ENCODE data around the gene EZH2.

The EZH2 gene

DNA sequence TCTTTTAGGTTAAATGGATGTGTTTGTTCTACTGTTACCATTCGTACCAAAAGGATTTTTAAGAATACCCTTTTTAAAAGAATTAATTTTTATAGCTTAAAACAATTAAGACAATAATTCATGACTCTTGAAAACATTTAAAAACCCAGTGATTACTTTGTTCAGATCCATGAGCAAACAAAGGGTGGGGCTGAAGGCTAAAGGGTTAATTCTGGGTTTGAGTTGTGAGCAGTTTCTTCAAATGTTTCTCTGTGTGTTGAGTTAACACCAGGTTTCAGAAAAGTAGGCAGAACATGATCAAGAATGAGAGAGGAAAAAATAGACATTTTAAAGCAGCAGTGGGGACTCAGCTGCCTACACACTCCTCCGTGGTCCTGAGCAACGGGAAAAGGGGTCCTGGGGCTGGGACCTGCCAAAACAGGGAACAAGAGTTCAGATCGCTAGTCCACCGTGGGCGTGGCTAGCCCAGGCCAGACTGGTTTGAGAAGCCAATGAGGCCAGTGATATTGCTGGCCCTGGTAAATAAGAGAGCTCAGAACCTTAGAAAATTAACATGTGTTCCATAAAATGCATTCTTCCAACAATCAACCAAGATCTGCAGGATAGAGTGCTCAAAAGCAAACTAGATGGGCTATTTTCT is 14.9 kb upstream of the EZH2 start:
- DNase-seq, result no peak

DNA sequence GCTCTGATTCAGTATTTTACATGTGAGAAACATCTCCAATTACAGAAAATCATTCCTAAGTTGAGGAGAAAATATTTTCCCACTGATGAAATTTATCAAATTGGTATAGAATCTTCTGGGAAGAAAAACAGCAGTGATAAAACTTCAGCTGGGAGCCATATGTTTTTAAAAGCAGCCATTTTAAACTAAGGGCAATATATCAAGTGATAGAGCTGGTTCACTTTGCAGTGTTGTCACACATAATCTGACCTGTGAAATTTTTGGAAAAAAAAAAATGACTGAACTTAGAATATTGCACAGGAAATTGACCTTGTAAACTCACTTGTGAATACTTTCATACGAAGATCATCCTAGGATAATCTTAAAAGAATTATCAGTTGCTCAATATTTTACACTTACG is 10.5 kb upstream of the EZH2 start:
- no peak for DNase-seq

DNA sequence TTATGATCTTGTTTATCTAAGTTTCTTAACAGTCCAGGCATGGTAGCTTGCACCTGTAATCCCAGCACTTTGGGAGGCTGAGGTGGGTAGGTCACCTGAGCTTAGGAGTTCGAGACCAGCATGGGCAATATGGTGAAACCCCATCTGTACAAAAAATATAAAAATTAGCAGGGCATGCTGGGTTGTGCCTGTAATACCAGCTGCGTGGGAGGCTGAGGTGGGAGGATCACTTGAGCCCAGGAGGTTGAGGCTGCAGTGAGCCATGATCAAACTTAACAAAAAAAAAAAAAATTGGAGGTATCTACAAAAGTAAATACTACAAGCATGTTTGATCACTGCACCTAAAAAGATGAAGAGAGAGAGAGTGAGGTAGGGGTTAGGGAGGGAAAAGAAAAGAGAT is 9.0 kb upstream of the EZH2 start:
- DNase-seq, result no peak

DNA sequence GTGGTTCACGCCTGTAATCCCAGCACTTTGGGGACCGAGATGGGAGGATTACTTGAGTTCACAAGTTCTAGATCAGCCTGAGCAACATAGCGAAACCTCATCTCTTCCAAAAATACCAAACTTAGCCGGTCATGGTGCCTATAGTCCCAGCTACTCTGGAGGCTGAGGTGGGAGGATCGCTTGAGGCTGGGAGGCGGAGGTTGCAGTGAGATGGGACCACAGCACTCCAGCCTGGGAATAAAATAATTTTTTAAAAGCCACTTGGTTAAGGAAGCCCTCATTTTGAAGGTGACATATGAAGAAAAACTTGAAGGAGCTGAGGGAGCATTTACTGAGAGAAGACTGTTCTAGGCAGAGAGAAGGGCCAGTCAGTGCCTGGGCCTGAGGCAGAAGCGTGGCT is 4.2 kb upstream of the EZH2 start:
- DNase-seq, result no peak

DNA sequence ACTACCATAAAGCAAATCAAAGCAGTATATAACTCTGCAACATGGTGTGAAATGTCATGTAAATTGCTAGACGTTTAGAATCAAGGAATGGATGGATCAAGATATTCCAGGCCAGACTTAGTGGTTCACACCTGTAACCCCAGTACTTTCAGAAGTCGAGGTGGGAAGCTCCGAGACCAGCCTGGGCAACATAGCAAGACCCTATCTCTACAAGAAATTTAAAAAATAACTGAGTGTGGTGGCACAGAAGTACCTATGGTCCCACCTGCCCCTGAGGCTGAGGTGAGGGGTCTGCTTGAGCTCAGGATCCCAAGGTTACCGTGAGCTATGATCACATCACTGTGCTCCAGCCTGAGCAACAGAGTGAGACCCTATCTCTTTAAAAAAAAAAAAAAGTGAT is 2.8 kb upstream of the EZH2 start:
- DNase-seq, result no peak

DNA sequence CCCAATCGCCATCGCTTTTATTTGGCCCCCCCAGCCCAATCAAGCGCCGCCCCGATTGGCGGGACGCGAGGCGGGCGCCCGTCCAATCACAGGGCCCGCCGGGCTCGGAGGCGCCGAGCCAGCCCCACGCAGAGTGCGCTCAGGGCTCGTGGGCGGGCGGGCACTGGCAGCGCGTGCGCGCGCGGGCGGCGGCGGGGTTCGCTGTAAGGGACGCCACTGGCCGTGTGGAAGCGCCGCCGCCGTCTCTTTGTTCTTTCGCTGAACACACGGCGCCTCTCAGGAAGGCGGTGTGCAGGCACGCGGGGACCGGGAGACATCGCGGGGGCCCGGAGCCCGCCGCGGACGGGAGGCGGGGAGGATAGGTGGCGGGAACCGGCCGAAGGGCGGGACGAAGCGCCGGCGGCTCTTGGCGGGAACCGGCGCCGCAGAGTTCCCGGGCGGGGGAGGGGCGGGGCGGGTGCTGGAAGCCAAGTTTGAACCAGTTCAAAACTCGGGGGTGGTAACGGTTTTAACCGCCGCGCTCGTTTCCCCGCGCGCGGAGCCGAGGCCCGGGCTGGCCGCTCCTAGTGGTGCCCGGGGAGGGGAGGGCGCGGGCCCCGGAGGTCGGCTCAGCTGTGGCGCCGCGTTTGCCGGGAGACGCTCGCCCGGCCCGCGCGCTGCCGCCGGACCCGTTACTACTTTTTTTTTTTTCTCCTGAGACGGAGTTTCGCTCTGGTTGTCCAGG is 370 bp upstream of the EZH2 start:
- DNase-seq, result peak; percentile 93 to 97

DNA sequence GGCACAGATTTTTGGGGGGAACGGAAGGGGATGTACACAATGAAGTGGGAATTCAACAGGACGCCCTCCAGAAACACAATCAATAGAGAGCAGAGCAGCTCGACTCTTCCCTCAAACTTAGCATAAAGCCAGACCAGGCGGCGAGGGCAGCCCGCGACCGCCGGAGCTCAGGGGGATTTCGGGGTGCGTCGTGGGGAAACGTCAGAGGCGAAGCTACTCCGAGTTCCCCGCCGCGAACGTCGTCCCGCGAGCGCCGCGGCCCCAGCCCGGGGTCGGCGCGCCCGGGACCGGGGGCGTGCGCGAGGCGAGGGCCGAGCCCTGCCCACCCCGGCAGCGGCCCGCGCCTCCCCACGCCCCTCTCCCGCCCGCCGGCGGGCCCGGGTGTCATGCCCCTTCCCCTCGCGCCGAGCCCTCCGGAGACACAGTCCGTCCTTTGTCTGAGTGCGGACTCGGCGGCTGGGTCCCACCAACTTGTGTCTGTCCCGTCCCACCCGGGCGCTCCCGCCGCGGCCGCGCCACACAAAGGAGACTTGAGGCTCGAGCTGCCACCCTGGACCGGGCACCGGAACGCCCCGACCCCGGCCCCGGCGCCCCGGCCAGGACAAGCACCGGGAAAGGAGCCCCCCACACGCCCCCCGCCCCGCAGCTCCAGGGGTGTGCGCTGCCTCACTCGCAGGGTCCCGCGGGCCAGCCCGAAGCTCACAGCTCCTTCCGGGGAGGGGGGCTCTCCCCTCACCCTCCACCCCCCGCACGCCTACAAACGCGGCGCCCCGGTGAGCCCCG is 634 bp downstream of the EZH2 start:
- DNase-seq, result peak; percentile 27 to 36

DNA sequence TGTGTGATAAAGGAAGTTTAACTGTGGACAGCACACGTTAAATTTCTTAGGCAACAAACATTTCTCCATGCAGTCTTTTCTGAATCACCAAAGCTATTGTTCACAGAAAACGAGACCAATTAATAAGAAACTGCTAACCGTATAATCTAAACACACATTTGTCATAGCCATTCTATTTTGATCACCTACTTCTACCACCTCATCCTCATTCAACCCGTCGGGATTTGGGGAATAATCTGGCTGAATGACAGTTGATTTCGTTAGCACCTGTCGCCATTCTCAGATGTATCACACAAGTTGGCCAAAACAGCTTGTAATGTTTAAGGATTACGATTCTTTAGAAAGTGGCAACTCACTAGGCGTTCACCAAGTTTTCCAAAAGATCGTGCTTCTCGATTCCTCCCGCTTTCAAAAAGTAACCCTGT is 1.2 kb downstream of the EZH2 start:
- DNase-seq, result peak; percentile 27 to 38

DNA sequence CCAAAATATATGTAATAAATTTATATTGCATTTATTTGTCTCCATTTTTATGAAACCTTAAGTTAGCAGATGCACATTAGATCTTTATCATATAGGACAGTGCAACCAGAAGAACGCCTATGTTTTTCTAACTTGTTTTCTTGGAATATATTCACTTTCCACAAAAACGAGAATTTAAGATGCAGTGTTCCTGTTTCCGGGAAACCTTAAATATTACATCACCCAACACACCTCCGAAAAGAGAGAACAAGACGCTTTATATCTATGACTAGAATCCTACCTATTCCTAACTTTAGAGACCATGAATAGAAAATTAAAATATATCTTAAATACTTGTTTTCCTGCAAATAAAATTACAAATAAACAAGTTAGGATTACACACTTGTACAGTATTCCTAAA is 1.9 kb downstream of the EZH2 start:
- no peak for DNase-seq

DNA sequence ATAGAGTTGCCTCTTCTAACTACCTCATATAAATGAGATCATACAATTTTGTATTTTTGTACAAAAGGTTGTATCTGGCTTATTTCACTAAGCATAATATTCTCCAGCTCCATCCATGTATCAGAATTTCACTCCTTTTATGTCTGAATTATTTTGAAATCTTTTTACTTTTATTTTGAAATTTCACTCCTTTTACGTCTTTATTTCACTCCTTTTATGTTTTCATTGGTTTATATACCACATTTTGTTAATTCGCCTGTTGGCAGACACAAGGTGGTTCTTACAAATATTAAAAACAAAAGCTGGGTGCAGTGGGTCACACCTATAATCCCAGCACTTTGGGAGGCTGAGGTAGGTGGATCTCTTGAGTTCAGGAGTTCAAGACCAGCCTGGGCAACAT is 5.8 kb downstream of the EZH2 start:
- DNase-seq, result no peak

DNA sequence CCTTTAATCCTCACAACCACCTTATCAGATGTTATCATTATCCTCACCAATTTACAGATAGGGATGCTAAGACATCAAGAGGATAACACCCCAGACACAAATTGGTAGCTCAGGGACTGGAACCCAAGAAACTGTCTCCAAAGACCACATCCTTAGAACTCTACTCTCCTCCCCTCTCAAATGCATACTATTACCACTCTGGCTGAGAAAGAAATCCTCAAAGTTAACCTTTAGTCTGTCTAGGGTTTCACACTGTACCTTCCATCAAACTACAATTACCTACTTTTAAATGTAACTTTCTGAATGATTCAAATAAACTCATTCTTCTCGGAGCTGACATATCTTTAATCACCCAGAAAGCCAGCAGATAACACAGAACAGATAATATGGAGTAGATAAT is 6.6 kb downstream of the EZH2 start:
- DNase-seq, result no peak

DNA sequence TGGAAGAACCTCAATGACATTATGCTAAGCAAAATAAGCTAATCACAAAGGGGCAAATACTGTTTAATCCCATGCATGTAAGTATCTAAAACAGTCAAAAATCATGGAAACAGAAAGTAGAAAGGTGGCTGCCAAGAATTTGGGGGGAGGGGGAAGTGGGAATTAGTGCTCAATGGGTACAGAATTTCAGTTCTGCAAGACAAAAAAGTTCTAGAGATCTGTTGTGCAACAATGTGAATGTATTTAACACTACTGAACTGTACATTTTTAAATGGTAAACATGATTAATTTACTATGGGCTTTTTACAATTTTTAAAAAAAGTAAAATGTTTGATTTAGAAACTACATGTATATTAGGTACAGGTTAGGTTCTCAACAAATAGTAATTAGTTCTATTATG is 11.9 kb downstream of the EZH2 start:
- peak; percentile 17 to 26 for DNase-seq

DNA sequence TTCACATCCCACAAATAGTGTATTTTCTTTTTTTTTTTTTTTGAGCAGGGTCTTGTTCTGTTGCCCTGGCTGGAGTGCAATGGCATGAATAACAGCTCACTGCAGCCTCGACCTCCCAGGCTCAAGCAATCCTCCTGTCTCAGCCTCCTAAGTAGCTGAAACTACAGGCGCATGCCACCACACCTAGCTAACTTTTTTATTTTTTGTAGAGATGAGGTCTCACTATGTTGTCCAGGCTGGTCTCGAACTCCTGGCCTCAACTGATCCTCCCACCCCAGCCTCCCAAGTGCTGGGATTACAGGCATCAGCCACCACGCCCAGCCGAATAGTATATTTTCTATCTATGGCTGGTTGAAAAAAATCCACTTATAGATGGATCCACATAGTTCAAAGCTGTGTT is 12.5 kb downstream of the EZH2 start:
- no peak for DNase-seq

DNA sequence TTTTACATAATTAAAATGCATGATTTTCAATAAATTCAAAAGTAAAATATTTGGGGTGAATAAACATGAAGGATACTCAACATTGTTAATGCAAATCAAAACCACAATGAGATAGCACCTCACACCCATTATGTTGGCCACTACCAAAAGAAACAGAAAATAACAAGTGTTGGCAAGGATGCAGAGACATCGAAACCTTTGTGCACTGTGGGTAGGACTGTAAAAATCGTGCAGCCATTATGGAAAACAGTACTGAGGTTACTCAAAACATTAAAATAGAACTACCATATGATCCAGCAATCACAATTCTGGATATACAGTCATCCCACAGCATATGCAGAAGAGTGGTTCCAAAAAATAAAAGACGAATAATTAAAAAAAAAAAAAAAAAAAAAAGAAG is 13.1 kb downstream of the EZH2 start:
- DNase-seq, result no peak

DNA sequence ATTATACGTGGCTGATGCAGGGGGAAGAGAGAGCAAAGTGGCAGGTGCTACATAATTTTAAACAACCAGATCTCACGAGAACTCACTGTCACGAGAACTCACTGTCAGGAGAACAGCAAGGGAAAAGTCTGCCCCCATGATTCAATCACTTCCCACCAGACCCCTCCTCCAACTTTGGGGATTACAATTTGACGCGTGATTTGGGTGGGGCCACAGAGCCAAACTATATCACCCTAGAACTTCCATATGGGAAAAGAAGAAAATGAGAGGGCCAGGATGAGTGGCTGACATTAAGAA is 15.8 kb downstream of the EZH2 start:
- DNase-seq, result no peak

DNA sequence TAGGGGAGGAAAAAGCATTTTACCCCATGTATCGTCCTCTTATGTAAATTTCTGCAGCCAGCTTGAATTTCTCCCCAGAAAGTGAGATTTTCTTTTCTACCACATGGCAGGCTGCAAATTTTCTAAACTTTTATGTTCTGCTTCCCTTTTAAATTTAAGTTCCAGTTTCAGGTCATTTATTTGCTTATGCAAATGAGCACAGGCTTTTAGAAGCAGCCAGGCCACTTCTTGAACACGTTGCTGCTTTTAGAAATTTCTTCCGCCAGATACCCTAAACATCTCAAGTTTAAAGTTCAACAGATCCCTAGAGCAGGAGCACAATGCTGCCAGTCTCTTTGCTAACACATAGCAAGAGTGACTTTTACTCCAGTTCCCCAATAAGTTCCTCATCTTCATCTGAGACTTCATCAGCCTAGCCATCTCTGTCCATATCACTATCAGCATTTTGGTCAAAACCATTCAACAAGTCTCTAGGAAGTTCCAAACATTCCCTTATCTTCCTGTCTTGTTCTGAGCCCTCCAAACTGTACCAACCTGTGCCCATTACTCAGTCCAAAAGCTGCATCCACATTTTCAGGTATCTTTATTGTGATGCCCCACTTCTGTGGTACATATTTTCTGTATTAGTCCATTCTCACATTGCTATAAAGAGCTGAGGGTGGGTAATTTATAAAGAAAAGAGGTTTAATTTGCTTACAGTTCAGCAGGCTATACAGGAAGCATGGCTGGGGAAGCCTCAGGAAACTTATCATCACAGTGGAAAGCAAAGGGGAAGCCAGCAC is 16.3 kb downstream of the EZH2 start:
- DNase-seq, result peak; percentile 42 to 61

DNA sequence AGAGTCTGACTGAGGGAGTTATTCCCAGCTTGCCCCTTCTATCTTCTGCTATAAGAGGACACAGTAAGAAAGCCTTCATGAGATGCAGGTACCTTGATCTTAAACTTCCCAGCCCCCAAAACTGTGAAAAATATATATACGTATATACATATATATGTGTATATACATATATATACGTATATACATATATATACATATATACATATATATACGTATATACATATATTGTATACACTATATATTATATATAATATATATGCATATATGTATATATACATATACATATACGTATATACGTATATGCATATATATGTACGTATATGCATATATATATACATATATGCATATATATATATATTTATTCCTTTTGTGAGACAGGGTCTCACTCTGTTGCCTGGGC is 17.7 kb downstream of the EZH2 start:
- DNase-seq, result no peak

DNA sequence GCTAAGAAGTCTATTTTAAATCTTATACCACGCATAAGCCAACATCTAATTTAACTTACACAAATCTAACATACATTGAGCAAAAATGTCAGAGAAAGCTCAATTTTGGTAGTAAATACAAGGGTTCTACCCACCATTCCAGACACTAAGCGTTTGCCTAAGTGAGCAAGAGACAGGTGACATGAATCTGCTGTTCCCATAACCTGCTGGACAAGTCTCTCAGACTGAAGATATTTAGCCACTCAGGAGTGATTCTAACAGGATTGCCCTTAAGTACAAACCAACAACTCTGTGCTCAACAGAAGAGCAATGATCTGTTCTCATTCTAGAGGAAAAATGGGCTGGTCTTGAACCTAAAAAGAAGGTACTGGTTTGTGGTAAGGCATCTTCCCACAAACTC is 18.8 kb downstream of the EZH2 start:
- no peak for DNase-seq

DNA sequence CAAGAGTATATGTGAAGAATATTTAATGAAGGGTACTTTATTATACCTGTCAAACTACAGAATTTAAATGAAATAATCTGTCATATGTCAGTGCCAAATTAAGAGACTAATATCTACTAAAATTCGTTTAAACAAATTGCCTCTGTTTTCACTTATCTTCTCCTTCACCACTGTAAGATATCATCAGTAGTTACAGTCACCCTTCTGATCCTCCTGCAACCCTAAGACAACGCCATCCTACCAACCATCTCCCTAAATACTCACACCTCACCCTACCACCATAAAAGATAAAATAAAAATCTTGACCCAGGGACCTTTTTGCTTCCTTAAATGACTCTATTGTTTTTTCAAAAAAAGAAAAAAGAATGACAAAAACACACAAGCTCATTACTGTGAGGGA is 20.8 kb downstream of the EZH2 start:
- no peak for DNase-seq

DNA sequence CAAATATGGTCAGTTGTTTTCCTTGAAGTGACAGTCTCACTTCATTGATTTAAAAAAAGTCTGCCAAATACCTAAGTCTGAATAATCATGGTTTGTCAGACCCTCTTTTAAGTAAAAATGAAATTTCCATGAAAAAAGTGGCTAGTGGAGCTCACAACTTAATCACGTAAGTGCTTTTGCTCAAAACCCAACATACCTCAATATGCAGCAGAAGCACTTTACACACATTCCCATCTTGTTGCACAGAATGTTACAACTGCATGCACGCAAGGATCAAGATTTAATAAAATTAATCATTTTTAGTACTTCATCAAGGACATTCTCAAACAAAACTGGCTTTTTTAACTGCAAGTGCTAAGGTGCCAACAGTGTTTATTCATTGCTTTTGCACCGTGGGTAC is 21.6 kb downstream of the EZH2 start:
- DNase-seq, result no peak

DNA sequence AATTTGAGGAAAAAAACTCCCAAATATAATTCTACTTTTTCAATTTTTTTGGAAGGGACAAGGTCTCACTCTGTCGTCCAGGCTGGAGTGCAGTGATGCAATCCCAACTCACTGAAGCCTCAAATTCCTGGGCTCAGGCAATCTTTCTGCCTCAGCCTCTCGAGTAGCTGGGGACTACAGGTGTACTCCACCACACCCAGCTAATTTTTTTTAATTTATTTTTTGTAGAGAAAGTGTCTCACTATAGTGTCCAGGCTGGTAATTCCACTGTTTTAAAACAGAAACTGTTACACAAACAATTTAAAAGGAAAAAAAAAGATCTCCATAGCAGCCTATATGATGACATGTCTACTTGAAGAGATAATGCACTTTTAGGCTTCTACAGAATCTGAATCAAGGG is 25.6 kb downstream of the EZH2 start:
- peak; percentile 21 to 29 for DNase-seq

DNA sequence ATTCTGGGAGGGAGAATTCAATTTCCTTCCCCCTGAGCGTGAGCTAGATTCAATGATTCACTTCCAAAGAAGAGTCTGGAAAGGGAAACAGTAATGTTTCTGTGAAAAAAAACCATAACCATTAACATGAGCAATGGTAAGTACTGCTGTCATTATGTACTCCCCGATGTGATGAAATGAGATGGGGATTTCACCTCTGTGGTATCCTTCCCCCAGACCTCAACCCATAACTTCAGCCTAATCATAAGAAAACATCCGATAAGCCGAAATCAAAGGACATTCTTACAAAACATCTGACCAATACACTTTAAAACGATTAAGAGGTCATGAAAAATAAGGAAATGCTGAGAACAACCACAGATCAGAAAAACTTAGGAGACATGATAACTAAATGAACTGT is 27.2 kb downstream of the EZH2 start:
- peak; percentile 98 to 100 for DNase-seq

DNA sequence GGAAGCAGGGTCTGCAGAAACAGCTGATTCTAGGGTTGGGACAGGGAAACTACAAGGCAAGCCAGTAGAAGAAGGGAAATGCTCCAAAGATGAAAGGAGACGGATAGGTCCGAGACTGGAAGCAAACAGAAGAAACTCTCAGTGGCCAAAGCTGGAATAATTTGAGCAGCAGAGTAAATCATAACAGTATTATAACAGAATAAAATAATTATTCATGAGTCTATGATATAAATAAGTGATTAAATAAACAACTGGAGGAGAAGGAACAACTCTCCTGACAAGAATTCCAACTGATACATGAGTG is 27.6 kb downstream of the EZH2 start:
- DNase-seq, result no peak

DNA sequence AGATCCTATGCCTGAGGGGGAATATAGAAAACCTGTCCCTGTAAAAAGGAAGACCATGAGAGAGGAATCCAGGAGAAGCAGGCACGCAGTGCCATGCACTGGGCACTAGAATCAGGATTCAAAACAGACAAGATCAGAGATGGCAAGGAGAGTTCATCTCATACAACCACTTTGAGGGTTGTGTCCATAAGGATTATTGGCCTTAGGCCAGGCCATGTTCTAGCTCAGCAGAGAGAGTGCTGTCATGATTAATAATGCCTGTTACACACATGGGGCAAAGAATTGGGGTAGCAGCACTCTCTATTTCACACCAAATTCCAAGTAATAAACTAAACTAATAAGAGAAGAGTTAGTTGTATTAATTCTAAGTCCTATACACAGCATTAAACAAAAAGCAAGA is 29.1 kb downstream of the EZH2 start:
- DNase-seq, result no peak

Measured in inflammatory macrophage treated with lipopolysaccharide for 1 hour (primary cell).